Ecto neural progenitor cell (in vitro differentiated cells): ENCODE results near the gene TRIM44.
"Not testable (repeated sequence)": the region's sequence is repeated elsewhere in the genome, so short reads cannot be mapped to it uniquely, and the experiment has no call there.

ENCODE experiments used
- DNase-seq: peaks from one replicate; pipeline ENCODE4 v3.0.0-alpha.2; 2018; ENCODE audit warnings: low spot score

The TRIM44 gene

DNA sequence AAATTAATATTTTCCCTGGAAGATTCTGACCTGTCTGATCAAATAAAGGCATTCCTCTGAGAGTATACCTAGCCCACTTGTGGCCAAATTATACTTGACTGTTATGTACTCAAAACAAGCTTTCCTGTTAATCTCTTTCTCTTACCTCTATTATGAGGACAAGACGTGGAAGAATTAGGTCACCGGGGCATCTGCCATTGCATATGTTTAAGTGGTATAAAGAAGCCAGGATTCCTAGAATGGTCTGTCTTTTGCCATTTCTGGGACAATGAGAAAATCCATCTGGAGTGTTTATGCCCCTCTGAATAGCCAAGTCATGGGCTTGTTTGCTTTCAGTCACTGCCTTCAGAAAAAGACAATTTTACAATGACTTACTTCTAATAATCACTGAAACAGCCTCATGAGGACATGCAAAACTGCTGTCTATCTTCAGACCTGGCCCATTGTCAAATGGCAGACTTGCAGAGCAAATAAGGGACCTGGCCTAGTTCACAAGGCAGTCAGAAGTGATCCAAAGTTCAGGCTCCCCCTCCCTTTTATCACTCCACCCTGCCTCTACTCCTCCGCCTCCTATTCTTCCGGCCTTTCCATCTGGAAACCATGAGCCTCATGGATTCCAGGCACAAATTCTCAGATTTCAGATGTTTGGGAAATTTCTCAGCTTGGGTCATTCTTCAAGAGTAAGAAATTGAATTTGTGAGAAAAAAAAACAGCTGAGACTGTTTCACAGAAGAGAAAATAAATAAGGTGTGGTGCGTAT lies 153.2 kb downstream of the TRIM44 start:
- no peak for DNase-seq

DNA sequence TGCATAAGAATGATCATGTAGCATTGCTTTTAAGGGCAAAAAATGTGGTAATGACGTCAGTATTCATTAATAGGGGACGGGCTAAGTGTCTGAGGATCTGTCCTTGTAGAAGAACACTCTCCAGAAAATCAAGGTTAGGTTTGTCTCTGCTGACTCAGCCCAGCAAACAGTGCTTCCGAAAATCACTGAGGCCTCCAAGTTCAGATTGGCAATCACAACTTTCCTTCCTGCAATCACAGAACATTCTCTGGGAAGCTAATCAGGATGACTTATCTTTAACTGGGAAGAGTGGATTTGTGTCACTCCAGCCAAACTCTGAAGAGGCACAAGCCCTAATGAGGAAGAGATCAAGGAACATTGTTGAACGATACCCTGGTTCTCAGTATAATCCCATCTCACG lies 158.0 kb downstream of the TRIM44 start:
- no peak for DNase-seq

DNA sequence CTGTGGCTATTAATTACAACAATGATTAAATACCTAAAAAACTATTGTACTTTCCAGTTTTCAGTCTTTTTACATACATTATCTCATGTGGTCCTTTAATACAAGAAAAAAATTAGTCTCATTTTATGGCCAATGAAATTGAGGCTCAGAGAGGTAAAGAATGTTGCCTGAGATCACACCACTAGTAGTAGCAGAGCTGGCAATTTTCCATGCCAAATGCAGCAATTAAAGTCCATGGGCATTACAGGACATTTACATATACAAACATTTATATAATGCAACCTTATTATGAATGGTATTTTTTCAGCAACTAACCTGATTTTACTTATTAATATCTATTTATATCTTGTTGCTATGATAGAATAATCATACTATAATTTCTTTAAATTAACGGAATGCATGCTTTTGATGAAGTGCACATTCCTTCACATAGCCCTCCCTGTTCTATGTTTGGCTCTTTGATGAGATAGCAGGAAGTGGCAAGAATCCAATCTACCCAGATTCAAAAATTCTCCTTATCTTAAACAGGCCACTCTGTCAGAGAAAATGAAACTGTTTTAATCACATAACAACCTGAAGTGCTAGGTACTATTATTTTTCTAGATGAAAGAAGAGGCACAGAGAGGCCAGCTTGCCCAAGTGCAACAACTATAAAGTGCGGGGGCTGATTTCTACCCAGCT lies 160.4 kb downstream of the TRIM44 start:
- no peak for DNase-seq

DNA sequence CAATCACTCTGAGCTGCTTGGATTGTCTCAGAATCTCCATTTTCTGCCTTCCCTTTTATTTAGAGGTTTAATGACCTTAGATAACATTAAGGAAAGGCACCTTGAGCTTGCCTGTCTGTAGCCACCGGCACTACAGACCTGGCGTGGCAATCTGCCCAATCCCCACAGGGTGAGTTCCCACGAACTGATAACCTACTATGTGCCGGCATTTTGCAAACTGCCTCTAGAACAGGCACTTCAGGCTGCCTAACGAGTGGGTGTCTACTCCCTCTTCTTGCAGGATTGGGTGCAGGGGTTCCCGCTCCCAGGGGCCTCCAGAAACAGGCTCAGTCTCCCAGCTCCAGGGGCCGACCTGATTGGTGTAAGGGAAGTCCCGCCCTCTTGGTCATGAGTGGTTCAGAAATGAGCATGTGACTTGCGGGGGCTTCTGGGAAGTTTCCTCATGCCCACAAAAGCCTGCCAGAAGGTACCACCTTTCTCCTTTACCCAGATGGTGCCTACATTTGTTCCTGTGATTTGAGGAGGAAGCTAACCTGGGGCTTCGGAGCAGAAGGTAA lies 161.2 kb downstream of the TRIM44 start:
- no peak for DNase-seq

DNA sequence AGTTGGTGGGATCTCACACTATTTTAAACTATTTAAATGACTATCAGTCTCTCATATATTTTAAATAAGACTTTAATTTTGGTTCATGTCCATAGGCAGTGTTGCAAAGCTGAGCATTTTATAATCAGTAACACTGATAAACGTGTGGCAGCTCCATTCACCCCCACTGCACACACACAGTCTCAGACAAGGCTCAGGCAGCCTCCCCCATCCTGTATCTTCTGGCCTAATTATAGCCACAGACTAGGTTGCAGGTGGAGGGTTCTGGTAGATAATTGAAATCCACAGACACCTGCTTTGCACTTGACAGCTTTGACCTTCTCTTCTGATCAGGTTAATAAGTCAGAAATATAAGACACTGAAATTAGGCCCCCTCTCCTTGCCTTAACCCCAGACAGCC lies 162.8 kb downstream of the TRIM44 start:
- DNase-seq = no peak

DNA sequence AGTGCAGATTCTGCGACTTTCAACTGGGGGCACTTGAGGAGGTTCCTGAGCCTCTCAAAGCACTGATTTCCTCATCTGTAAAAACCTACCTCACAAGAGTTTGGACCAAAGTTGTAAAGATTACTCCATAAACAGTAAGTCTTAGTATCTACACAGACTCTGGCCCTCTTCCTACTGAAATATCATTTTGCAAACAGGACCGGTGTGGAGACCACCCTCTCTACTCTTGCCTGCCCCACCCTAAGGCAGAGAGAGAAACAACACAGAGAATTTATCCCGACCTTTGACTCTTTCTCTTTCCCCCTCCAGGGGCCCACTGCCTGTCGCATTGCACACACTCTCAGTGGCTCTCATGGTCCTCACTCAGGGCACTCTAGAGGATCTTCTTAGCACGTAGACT lies 163.4 kb downstream of the TRIM44 start:
- no peak for DNase-seq

DNA sequence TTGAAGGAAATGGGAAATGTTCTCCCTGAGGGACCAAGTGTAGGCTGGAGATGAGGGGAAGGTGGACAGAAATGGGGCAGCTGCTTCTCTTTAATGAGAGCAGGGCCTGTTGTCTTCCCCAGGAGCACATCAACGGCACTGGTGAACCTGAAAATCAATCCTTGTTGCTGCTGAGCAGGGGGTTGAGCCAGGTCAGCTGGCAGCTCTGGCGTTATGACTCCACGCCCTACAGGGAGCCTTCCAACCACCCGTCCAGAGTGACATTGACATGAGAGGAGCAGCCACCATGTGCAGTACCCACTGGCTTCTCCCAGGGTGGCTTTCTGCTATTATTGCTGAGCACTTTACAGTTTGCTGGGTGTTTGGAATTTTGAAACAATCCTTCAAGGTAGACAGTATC lies 164.4 kb downstream of the TRIM44 start:
- no peak for DNase-seq

DNA sequence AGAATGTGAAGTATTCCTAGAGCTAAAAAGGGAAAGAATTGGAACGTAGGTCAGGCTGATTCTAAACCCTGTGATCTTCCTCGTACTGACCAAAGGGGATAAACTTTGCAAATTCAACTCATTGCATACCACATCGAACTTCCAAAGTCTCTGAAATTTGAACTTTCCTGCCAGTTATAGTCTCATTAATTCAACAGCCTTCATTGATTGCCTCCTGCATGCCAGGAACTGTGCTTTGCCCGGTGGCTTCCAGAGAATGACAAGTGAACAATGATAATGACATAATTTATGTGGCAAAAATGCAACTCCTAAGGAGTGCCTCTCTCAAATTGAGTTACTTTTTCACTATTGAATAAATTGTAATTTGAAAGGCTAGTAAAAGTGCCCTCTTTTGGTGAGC lies 173.6 kb downstream of the TRIM44 start:
- DNase-seq = no peak

DNA sequence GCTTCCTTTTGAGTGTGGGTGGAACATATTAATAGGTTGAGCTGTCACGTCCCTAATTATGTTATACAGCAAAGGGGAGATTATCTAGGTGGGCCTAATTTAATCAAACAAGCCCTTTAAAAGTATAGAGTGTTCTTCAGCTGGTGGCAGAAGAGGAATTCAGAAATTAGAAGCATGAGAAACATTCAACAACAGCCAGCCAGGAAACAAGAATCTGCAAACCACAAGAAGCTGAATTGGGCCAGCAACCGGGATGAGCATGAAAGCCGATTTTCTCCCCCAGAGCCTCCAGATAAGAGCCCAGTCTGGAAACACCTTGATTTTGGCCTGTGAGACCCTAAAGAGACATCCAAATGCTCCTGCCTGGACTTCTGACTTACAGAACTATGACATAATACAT lies 175.5 kb downstream of the TRIM44 start:
- no peak for DNase-seq

DNA sequence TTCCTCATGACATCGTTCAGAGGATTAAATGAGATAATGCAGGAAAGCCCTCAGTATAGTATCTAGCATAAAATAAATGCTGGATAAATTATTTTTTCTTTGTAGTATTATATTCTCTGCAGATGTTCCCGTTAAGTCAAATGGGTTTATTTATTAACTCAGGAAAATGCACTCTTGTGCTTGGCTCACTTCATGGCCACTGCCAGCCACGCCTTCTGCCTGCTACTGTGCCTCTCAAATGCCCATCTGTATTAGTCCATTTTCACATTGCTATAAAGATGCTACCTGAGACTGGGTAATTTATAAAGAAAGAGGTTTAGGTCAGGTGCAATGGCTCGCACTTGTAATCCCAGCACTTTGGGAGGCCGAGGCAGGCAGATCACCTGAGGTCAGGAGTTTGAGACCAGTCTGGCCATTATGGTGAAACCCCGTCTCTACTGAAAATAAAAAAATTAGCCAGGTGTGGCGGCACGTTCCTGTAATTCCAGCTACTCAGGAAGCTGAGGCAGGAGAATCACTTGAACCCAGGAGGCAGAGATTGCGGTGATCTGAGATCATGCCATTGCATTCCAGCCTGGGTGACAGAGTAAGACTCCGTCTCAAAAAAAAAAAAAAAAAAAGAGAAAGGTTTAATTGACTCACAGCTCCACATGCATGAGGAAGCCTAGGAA lies 176.3 kb downstream of the TRIM44 start:
- DNase-seq = not testable (repeated sequence)

DNA sequence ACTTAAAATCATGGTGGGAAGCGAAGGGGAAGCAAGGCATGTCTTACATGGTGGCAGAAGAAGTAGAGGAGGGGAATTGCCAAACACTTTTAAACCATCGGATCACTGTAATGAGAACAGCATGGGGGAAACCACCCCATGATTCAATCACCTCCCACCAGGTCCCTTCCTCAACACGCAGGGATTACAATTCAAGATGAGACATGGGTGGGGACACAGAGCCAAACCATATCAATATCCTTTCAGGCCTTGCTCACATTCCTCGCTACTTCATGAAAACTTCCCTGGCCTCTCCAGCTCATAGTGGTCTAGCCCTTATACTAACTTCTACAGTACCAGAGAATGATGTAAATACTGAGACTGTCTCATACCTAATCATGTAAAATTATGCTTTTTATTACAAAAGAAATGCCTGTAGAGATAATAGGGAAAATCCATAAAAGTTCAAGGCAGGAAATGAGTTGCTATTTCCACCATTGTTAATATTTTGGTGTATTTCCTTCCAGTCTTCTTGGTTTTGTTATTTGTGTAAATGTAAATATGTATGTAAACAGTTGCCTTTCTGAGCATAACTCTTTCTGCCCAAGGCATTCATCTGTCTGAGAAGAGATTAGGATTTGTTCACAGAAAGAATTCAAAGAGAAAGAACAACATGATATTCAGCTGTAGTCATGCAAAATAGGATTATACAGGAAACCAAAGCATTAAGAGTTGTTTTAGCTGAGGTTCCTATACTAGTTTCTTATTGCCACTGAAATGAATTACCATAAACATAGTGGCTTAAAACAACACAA lies 177.0 kb downstream of the TRIM44 start:
- DNase-seq = no peak

DNA sequence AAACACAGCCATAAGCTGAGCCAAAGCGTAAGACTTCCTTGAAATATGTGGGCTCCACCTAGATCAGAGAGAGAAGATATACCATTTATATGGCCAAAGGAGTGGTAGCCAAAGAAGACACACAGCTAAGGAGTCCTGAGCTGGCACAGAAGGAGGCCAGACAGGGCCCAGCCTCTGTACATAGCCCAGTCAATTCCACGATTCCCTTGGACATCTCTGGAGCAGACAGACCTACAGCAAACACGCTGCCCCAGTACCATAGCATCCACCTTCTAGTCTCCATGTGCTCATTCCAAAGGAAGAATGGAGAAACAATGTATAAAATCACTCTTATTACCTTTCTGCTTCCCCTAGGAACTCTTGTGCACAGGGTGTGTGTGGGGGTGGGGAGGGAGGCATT lies 179.2 kb downstream of the TRIM44 start:
- no peak for DNase-seq

DNA sequence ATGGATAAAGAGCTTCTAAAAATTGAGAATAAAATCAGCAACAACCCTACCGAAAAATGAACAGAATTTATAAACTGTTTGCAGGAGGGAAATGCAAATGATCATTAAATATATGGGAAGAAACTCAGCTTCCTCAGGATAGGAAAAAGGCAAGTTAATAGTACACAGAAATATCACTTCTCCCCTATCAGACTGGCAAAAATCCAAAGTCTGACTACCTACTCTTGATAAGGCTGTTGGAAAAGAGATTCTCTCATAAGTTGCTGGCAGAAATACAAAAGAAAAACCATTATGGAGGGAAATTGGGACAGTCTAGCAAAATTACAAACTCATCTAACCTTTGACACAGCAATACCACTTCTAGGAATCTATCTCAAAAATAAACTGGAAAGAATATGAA lies 180.4 kb downstream of the TRIM44 start:
- no peak for DNase-seq

DNA sequence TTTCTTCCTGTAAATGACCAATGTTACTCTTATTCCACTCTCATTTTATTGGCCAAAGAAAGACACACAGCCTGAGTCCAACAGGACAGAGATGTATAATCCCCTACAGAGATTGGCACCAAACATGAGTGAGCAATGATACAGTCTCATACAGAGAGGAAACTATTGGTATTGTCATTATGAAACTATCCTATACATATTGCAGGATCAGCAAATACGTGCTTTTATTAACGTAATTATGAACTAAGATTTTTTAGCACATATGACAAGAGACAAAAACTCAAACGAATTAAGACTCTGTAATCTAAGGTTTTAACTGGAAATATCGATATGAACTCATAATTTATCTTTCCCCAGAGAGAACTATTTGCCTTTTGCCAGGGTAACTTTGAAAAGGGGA lies 182.0 kb downstream of the TRIM44 start:
- DNase-seq = no peak

DNA sequence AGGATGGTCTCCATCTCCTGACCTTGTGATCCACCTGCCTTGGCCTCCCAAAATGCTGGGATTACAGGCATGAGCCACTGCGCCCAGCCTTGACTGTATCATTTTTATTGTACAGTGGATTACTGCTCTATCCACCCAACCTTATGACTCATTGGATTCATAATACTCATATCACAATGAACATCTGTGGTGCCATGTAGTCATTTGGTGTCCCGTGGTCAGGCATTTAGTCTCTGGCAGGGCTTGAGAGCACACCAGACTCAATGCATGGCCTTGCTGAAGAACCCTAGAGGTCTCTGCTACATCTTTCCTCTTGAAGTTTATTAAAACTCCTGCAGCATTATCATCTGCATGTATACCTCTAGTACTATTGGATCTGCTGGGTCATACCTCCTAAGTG lies 183.3 kb downstream of the TRIM44 start:
- DNase-seq = no peak

DNA sequence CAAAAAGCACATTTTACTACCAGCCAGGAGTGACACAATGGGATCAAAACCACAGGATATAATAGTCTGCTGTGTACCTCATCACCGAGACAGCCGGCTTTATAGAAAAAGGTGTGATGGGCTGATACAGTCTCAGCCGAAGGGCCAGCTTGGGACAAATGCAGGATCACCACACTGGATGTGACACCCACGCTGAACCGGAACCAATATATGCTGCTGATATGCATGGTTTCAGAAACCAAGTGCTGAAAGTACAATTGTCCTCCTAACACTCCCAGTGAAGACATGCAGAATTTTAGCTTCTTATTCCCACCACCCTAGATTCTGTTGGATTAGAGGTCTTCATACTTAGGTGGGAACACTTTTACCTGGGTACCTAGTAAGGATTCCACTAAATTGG lies 184.3 kb downstream of the TRIM44 start:
- DNase-seq = no peak

DNA sequence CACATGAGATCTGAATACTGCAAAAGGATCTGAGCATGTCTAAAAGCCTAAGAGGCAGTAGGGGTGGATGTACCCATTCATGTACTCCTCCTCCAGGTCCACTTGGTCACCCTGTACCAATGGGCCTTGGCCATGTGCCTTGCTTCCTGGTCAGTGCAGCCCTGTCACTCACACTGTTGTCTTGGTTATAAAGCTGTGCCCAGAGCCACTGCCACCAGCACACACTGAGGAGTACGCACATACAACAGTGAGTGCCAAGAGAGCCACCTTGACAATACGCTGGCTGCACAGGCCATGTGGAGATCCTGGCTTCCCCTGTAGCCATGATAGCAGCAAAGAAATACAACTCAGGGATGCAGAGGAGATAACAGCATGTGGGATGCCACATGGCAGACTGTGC lies 184.9 kb downstream of the TRIM44 start:
- DNase-seq = no peak

DNA sequence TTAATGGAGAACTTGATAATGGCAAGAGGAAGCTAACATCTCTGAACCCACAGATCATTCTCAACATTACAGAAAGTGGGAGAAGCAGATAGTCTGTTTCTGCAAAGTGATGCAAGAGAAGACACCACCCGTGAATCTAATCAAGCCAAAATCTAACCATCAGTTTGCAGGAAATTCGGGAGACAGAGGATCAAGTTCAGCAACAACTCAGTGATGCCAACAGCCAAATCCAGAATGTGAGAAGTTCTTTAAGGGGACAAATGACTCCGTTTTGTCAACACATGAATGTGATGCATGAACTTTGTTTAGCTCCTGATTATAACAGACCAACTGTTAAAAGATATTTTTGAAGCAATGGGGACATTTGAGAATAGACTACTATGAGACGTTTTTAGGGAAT lies 186.0 kb downstream of the TRIM44 start:
- no peak for DNase-seq

DNA sequence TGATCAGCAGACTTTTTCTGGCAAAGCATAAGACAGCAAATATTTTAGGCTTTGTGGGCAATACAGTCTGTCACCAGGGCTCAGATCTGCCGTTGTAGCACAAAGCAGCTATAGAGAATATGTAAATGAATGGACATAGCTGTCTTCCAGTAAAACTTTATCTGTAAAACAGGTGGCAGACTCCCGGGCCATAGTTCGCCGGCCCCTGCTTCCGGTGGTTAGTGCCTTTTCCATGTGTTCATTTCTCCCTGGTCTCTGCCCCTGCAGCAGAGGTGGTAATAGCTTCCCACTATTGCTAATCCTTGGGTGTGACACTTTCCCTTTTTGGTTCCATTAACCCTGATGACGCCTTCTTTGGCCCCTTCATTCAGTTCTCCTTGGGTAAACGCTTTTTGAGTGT lies 187.6 kb downstream of the TRIM44 start:
- no peak for DNase-seq

DNA sequence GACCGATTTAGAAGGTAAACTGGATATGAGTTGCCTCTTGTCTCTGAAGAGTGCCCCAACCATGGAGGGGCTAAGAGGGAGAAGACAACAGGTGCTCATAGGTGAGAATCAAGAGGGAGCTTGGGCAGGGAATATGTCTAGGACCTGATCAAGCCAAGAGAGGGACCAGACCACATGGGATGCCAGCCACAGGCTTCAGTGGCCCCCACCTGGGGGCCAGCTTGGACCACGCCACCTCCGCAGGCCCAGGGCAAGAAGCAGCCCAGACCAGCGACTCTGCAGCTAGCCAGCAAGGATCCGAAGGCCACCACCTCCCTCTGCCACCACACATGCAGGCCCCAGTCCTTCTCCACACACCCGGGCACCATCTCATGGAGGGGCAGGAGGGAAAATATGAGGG lies 188.8 kb downstream of the TRIM44 start:
- no peak for DNase-seq

DNA sequence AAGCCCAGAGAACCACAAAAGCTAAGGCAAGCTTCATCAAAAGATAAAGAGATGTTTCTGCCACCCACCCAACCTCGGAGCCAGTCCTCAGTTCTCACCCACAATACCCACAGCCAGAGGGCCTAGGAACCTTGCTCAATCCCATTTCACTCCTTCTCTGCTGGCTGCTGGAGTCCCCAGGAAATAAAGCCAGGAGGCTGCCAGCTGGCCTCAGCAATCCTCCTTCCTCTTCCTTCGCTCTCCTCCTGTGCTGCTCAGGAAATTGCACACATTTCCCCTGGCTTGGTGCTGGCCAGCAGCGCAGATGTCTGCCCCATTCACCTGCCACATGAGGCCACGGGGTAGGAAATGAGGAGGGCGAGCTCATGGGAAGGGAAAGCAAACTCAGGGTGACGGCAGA lies 189.5 kb downstream of the TRIM44 start:
- DNase-seq = no peak

DNA sequence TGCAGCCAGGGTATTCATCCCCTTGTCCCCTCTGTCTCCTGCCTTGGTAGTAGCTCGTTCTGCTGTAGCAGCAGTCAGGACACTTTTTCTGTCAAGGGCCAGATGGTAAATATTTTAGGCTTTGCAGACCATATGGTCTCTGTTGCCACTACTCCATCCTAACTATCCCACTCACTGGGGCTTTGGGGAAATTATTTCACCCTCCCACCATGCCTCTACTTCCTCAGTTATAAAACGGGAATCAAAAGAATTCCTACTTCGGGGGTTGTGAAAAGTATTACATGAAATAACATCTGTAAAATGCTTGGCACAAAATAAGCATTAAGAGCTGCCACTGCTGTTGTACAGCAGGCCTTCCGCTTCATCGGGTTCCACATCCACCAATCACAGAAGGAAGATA lies 191.4 kb downstream of the TRIM44 start:
- no peak for DNase-seq
